Activated CD4-positive, CD25-positive, alpha-beta regulatory T cell (primary cell): Measurements from ENCODE around the gene RGS19.

Experiments used
- DNase-seq, 4 experiments: peaks; one replicate each; lab custom pipeline; 2025; lab: John Stamatoyannopoulos, UW

Gene RGS19

GRCh38 chr20:64035066-64035932 lies 44.0 kb downstream of the RGS19 start:
- no peak for DNase-seq

DNA sequence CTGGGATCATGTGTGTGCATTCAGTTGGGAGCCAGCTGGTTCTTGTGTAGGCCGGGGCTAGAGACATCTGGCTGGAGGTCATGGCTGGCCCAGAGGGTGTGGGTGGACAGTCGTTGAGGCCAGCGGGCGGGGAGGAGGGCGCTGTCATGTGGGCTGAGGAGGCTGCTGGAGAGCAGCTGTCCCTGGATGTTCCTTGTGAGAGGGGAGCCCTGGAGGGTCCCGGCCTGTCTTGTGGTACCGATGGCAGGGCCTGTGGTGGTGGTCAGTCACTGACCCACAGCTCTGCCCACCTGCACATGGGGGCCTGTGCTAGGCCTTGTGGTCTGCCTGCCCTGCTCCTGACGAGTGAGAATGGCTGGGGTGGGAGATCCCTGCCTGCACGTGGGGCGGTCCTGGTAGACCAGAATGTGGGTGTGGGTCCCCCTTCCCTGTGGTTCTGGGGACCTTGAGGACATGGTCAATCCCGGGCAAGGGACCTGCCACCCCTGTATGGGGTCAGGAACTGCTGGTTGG lies 45.3 kb downstream of the RGS19 start:
- DNase-seq = no peak

DNA sequence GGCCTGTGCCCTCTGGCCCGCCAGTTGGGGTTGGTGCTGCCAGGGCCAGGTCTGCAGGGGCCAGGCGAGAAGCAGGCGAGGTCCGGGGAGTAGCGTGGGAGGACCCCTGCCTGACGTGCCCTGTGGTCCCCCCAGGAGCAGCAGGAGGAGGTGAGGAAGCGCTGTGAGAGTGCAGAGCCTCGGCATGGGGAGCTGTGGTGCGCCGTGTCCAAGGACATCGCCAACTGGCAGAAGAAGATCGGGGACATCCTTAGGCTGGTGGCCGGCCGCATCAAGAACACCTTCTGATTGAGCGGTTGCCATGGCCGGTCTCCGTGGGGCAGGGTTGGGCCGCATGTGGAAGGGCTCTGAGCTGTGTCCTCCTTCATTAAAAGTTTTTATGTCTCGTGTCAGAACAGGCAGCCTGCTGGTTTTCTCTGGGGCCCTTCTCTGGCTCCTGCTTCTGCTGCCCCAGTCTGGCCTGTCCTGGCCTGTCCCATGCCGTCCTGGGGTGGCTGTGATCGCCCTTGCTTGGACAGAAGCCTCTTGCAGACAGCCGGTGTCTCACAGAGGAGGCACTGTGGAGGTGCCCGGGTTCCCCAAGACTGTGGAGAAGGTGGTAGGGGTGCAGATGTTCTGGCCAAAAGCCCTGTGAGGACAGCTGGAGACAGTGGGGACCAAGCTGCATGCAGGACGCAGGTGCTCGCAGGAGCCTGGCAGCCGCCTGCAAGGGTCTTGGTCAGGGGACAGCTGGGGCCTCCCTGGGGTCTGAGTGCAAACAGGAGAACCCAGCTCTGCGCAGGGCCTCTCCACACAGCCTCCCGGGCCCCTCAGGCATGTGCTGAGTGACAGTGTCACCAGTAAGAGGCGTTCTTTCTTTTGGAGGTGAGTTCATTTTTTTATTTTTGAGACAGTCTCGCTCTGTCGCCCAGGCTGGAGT lies 46.4 kb downstream of the RGS19 start:
- no peak for DNase-seq

GRCh38 chr20:64031822-64032314 lies 47.5 kb downstream of the RGS19 start:
- DNase-seq = no peak

- no peak for DNase-seq
Measured at GRCh38 chr20:64030371-64031134, 48.8 kb downstream of the RGS19 start.

GRCh38 chr20:64029293-64030117 lies 49.8 kb downstream of the RGS19 start:
- DNase-seq = no peak

GRCh38 chr20:64027981-64028685 lies 51.2 kb downstream of the RGS19 start:
- DNase-seq = no peak

- DNase-seq = no peak
Measured at GRCh38 chr20:64025826-64026412, 53.4 kb downstream of the RGS19 start.

DNA sequence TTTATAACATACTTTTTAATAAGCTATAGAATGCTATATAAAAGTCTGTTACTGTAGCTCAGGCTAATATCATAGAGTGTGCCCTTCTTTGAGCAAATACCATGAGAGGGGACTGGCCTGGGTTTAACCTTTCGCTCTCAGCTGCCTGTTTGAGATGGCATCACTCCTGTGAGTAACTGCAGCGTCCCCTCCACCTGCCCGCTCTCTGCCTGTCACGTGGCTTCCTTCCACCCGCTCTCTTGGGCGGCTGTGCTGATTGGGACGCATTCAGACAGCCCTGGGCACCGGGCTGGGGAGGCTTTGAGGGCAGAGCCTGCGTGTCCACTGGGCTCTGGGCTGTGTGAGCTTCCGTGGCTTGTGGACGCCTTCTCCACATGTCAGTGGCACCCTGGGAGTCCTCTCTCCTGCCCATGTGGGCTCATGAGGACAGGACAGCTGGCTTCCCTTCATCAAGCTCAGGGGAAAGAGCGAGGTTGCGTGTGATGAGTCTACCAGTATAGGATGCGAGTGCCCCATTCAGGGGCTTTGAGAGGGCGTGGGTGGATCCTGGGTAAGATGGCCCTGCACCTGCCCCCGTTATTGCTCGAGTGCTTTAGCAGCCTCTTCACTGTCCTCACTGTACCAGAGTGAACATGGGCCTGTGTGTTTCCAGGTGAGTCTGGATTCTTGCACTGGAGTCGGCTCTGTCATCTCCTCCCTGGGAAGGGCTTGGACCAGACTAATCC lies 54.1 kb downstream of the RGS19 start:
- no peak for DNase-seq

DNA sequence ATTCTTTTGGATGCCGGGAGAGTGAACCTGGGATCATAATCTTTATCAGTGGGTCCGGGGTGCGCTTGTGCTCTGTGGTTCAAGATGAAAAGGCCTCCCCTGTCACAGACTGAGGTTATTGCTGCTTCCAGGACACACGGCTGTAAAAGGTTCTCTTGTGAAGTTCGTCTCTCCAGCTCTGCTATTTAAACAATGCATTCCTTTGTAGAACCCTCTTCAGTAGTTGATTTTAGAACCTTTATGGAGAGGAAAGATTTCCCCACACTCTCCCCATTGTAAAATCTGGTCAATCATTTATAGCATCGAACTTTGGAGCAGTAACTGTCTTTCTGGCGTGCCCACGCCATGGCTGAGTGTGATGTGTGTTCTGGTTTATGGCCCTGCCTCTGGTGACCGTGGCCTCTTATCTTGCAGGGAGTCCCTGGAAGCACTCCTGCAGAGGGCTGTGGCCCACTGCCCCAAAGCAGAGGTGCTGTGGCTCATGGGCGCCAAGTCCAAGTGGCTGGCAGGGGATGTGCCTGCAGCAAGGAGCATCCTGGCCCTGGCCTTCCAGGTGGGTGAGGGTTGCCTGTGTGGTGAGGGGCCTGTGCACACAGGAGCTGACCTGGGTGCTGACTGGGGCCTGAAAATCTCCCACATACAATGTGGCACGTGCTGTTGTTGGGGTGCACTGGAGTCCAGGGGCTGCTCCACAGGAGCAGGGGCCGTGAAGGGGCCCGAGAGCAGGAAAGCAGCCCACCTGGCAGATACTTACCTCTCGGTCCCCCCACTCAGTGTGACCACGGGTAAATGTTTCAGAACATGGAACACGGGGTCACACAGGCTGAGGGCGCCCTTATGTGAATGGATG lies 55.0 kb downstream of the RGS19 start:
- DNase-seq = no peak

- no peak for DNase-seq
Measured at GRCh38 chr20:64023361-64024140, 55.8 kb downstream of the RGS19 start.
